Lung (tissue), 12 donors: ENCODE results near the gene PCAT6. TPM values are rescaled to one million over a fixed set of nuclear protein-coding genes. Genes with fewer than 3 reads are reported as not detected.

Source experiments
- ATAC-seq: fragments of 200-7000 bp; cut with Tn5 transposase; one replicate; pipeline ENCODE4 v1.9.1; 2020; ENCODE audit warnings: moderate number of reproducible peaks; ENCODE audit not compliant: insufficient read depth, low FRiP score
- DNase-seq, 3 donors: peaks; one replicate each; pipeline ENCODE4 v3.0.0-alpha.2; 2013 to 2017
- H3K27ac ChIP-seq, 2 donors: one replicate each; pipeline ENCODE4 v1.5.1; 2013; ENCODE audit warnings: mild to moderate bottlenecking in 2 of 2, moderate library complexity in 2 of 2, control low read depth in 1 of 2, inconsistent platforms in 1 of 2, low read depth in 1 of 2, low read length in 1 of 2
- H3K27me3 ChIP-seq, 3 donors: one replicate each; pipeline ENCODE4 v1.5.1; 2013; ENCODE audit warnings: low read length in 2 of 3; ENCODE audit not compliant: control insufficient read depth in 3 of 3, insufficient read depth in 3 of 3
- H3K36me3 ChIP-seq, 4 donors: one replicate each; pipeline ENCODE4 v1.5.1; 2013; ENCODE audit warnings: low read length in 4 of 4, mild to moderate bottlenecking in 1 of 4, moderate library complexity in 1 of 4; ENCODE audit not compliant: control insufficient read depth in 4 of 4, insufficient read depth in 4 of 4
- H3K4me1 ChIP-seq, 5 donors: one replicate each; pipeline ENCODE4 v1.5.1; 2013; ENCODE audit warnings: low read length in 5 of 5, mild to moderate bottlenecking in 2 of 5, moderate library complexity in 1 of 5; ENCODE audit not compliant: control insufficient read depth in 5 of 5, insufficient read depth in 5 of 5
- H3K4me3 ChIP-seq: one replicate; pipeline ENCODE4 v1.5.1; 2013; ENCODE audit warnings: mild to moderate bottlenecking, control low read depth, moderate library complexity
- H3K9ac ChIP-seq, 2 donors: one replicate each; pipeline ENCODE4 v1.5.1; 2013; ENCODE audit warnings: low read length in 2 of 2, control low read depth in 1 of 2; ENCODE audit not compliant: insufficient read depth in 1 of 2
- H3K9me3 ChIP-seq, 4 donors: one replicate each; pipeline ENCODE4 v1.5.1; 2013; ENCODE audit warnings: low read length in 3 of 4, mild to moderate bottlenecking in 1 of 4, moderate library complexity in 1 of 4; ENCODE audit not compliant: control insufficient read depth in 4 of 4, insufficient read depth in 3 of 4
- WGBS, 2 donors: extraction: QIAGEN DNeasy Blood & Tissue Kit; methylation state at CpG; one replicate each; pipeline ENCODE4 v1.1.7; 2013; 5-methylcytosine and 5-hydroxymethylcytosine counted together
- polyA plus RNA-seq, 2 donors: library from polyadenylated mRNA; stranded (reverse); fragments of 200-250 nt; gene quantifications; one replicate each; pipeline ENCODE4 v1.2.1, GENCODE V29; 2013
- total RNA-seq, 2 donors: library from RNA; depleted of rRNA in 1 of 2; stranded (reverse); fragments of >200 nt in 1 of 2; gene quantifications; one replicate each; pipeline ENCODE4 v1.2.1, GENCODE V29; 2014 to 2021
- TF ChIP-seq, protein P1 (sequence below): IDR thresholded peaks from 2 replicates; pipeline ENCODE4 v1.5.1; 2012; ENCODE audit warnings: mild to moderate bottlenecking; ENCODE audit errors: control extremely low read depth, extremely low read depth
- donor health status: control.
- donor health status: control.
- donor health status: Bipolar disorder and iron deficiency.
- donor health status: healthy.
- donor health status: DM: yes; HTN: yes; CAD: no.

The PCAT6 gene
- total and polyA plus RNA-seq, 4 donors, result 0.84 to 1.8 (median 1.3) TPM; not detected in 1

DNA sequence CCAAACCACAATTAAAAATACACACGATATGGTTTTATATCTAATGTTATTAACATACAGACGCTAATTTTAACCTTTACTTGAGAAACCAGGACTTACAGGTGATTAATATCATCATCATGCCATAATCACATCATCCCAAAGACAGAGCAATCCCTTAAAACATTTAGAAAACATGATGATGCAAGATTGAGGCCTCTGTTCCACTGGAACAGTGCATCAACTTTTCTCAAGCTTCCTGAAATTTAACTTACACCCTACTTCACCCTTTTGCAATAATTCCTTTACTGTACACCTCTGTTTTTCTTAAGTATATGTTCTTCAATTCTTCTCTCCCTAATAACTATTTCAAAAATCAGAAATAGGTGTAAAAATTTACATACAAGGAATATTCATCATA, 40.6 kb upstream of the PCAT6 start:
- Histone ChIP-seq H3K4me1 (no peaks in the 10 kb centered on the region), H3K36me3 (peaks cover 4 to 38% (median 18%) of the 10 kb centered on the region in 4 donors), H3K9me3 (no peaks in the 10 kb centered on the region), H3K27me3 (no peaks in the 10 kb centered on the region), H3K9ac (no peak overlapping the region), H3K4me3 (no peak overlapping the region), H3K27ac (no peak overlapping the region)
- 90 to 97% methylated on average over 2 of the region's 2 CpGs for WGBS, 2 donors
- TF ChIP-seq, protein P1, sequence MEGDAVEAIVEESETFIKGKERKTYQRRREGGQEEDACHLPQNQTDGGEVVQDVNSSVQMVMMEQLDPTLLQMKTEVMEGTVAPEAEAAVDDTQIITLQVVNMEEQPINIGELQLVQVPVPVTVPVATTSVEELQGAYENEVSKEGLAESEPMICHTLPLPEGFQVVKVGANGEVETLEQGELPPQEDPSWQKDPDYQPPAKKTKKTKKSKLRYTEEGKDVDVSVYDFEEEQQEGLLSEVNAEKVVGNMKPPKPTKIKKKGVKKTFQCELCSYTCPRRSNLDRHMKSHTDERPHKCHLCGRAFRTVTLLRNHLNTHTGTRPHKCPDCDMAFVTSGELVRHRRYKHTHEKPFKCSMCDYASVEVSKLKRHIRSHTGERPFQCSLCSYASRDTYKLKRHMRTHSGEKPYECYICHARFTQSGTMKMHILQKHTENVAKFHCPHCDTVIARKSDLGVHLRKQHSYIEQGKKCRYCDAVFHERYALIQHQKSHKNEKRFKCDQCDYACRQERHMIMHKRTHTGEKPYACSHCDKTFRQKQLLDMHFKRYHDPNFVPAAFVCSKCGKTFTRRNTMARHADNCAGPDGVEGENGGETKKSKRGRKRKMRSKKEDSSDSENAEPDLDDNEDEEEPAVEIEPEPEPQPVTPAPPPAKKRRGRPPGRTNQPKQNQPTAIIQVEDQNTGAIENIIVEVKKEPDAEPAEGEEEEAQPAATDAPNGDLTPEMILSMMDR, result no peak
- ATAC-seq, result no peak
- DNase-seq, result no peak

DNA sequence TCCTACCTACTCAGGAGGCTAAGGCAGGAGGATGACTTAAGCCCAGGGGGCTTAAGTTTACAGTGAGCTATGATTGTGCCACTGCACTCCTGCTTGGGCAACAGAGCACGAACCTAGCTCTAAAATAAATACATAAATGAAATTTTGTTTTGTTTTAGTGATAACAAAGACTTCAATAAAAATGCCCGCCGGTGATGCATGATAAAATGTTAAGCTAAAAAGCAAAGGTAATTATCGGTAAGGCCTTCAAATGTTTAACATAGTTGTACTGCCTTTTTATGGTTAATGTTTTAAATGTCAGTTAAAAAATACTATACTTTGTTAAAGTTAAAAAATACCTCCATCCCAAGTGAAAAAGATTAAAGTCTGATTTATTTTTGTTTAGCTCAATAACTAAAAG, 29.6 kb upstream of the PCAT6 start:
- ATAC-seq (no peak), DNase-seq (no peak)
- Histone ChIP-seq H3K9me3 (no peaks in the 10 kb centered on the region), H3K27me3 (no peaks in the 10 kb centered on the region), H3K9ac (no peak overlapping the region), H3K36me3 (peaks cover 0 to 4% (median under 1%) of the 10 kb centered on the region in 4 donors), H3K27ac (no peak overlapping the region), H3K4me3 (no peak overlapping the region), H3K4me1 (peaks cover 0 to 6% (median 0%) of the 10 kb centered on the region in 5 donors)
- TF ChIP-seq, protein P1, result no peak
- 76 to 85% methylated on average over 4 of the region's 4 CpGs for WGBS, 2 donors

DNA sequence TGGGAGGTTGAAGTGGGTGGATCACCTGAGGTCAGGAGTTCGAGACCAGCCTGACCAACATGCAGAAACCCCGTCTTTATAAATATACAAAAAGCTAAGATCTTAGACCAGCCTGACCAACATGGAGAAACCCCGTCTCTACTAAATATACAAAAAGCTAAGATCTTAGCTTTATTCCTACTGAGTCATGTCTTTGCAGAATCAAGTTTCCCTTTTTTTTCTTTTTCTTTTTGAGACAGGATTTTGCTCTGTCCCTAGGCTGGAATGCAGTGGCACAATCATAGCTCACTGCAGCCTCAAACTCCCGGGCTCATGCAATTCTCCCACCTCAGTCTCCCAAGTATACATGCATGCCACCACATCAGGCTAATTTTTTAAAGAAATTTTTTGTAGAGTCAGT, 23.9 kb upstream of the PCAT6 start:
- H3K4me1 ChIP-seq, result peaks cover 0 to 9% (median 0%) of the 10 kb centered on the region in 5 donors

More for the DNA sequence above, 23.9 kb upstream of the PCAT6 start:
- no peak for DNase-seq
- H3K27me3 ChIP-seq, result no peaks in the 10 kb centered on the region
- H3K9ac ChIP-seq, result no peak overlapping the region
- H3K36me3 ChIP-seq, result no peaks in the 10 kb centered on the region
- no peak for ATAC-seq
- no peak overlapping the region for H3K4me3 ChIP-seq
- H3K27ac ChIP-seq, result no peak overlapping the region
- WGBS, 2 donors, result 84 to 85% methylated on average over 4 of the region's 4 CpGs
- TF ChIP-seq, protein P1, result no peak
- H3K9me3 ChIP-seq, result no peaks in the 10 kb centered on the region
